CD14-positive monocyte (primary cell): ENCODE results near the gene EPM2A. TPM values are rescaled to one million over a fixed set of nuclear protein-coding genes. Genes with fewer than 3 reads are reported as not detected.

ENCODE experiments used
- DNase-seq, 3 donors: peaks; one replicate each; pipeline ENCODE4 v3.0.0-alpha.2; 2011 to 2022
- H2AFZ ChIP-seq: 2 replicates; pipeline ENCODE4 v1.6.0; 2012; ENCODE audit warnings: mild to moderate bottlenecking, low read depth, low read length, inconsistent platforms; ENCODE audit not compliant: insufficient read depth, poor library complexity, severe bottlenecking
- H3K27ac ChIP-seq, 2 donors: 1 replicate in 1 of 2; 2 replicates in 1 of 2; pipeline ENCODE4 v1.5.1; 2012 to 2013; ENCODE audit warnings: low read length in 2 of 2, control low read depth in 1 of 2, inconsistent platforms in 1 of 2, low read depth in 1 of 2, mild to moderate bottlenecking in 1 of 2
- H3K27me3 ChIP-seq, 2 donors: one replicate each; pipeline versions ENCODE4 v1.6.0 to v1.6.1; 2011 to 2013; ENCODE audit warnings: low read length in 2 of 2; ENCODE audit not compliant: control insufficient read depth in 2 of 2, insufficient read depth in 2 of 2
- H3K36me3 ChIP-seq, 2 donors: replicated peaks in 1 of 2; 1 replicate in 1 of 2; 2 replicates in 1 of 2; pipeline versions ENCODE4 v1.5.1 to v1.6.1; 2012 to 2013; ENCODE audit warnings: low read length in 2 of 2, control low read depth in 1 of 2, inconsistent platforms in 1 of 2, mild to moderate bottlenecking in 1 of 2; ENCODE audit not compliant: insufficient read depth in 2 of 2, control insufficient read depth in 1 of 2
- H3K4me1 ChIP-seq, 2 donors: 1 replicate in 1 of 2; 2 replicates in 1 of 2; pipeline versions ENCODE4 v1.5.1 to v1.6.1; 2012 to 2013; ENCODE audit warnings: low read length in 2 of 2, control low read depth in 1 of 2, inconsistent platforms in 1 of 2, mild to moderate bottlenecking in 1 of 2, moderate library complexity in 1 of 2; ENCODE audit not compliant: insufficient read depth in 2 of 2, control insufficient read depth in 1 of 2
- H3K4me2 ChIP-seq: replicated peaks from 2 replicates; pipeline ENCODE3; 2012; ENCODE audit warnings: low read length, moderate library complexity, mild to moderate bottlenecking; ENCODE audit not compliant: poor library complexity, severe bottlenecking; ENCODE audit errors: extremely low read depth
- H3K4me3 ChIP-seq, 3 experiments: fragments of 200-600 bp in 1 of 3; sonication (generic) in 1 of 3; replicated peaks in 1 of 3; 1 replicate in 2 of 3; 2 replicates in 1 of 3; pipeline ENCODE4 v1.5.1; 2011 to 2013; ENCODE audit warnings: low read length in 3 of 3, mild to moderate bottlenecking in 3 of 3, control low read depth in 2 of 3, low read depth in 2 of 3, inconsistent platforms in 1 of 3, moderate library complexity in 1 of 3
- H3K79me2 ChIP-seq: 2 replicates; pipeline ENCODE4 v1.6.0; 2012; ENCODE audit warnings: mild to moderate bottlenecking, control low read depth, inconsistent platforms, low read length, moderate library complexity; ENCODE audit not compliant: insufficient read depth
- H3K9ac ChIP-seq: 2 replicates; pipeline ENCODE4 v1.6.0; 2017; ENCODE audit warnings: low read length, mild to moderate bottlenecking; ENCODE audit not compliant: insufficient read depth, poor library complexity, severe bottlenecking
- H3K9me3 ChIP-seq, 2 donors: replicated peaks in 1 of 2; 1 replicate in 1 of 2; 2 replicates in 1 of 2; pipeline versions ENCODE4 v1.5.1 to v1.6.1; 2012 to 2013; ENCODE audit warnings: low read length in 2 of 2, control low read depth in 1 of 2; ENCODE audit not compliant: control insufficient read depth in 1 of 2, insufficient read depth in 1 of 2
- H4K20me1 ChIP-seq: 2 replicates; pipeline ENCODE4 v1.6.0; 2012; ENCODE audit warnings: mild to moderate bottlenecking, low read length, control low read depth, moderate library complexity; ENCODE audit not compliant: insufficient read depth
- H3K27ac Mint-ChIP-seq, 7 donors: one replicate each; pipeline ENCODE4 v1.8.0; 2020; ENCODE audit warnings: mild to moderate bottlenecking in 7 of 7, mixed read lengths in 7 of 7, moderate library complexity in 6 of 7, inconsistent platforms in 2 of 7
- H3K27me3 Mint-ChIP-seq, 3 donors: one replicate each; pipeline ENCODE4 v1.8.0; 2021 to 2022; ENCODE audit warnings: low read depth in 3 of 3, mild to moderate bottlenecking in 3 of 3, mixed read lengths in 3 of 3, moderate library complexity in 3 of 3, inconsistent platforms in 1 of 3
- H3K36me3 Mint-ChIP-seq, 2 donors: one replicate each; pipeline ENCODE4 v1.8.0; 2020; ENCODE audit warnings: mixed read lengths in 2 of 2, inconsistent platforms in 1 of 2, mild to moderate bottlenecking in 1 of 2
- H3K4me1 Mint-ChIP-seq: one replicate; pipeline ENCODE4 v1.8.0; 2020; ENCODE audit warnings: mild to moderate bottlenecking, mixed read lengths
- H3K4me3 Mint-ChIP-seq, 2 donors: one replicate each; pipeline ENCODE4 v1.8.0; 2020; ENCODE audit warnings: mild to moderate bottlenecking in 2 of 2, mixed read lengths in 2 of 2, moderate library complexity in 1 of 2
- H3K9me3 Mint-ChIP-seq, 7 donors: one replicate each; pipeline ENCODE4 v1.8.0; 2020 to 2022; ENCODE audit warnings: mixed read lengths in 7 of 7, mild to moderate bottlenecking in 6 of 7, moderate library complexity in 6 of 7, inconsistent platforms in 2 of 7
- CTCF ChIP-seq: fragments of 200-600 bp; IDR thresholded peaks from one replicate; pipeline ENCODE4 v1.8.0; 2022; ENCODE audit warnings: antibody characterized with exemption, mild to moderate bottlenecking
- WGBS: methylation state at CpG from one replicate; pipeline ENCODE4 v1.1.5; 2013; ENCODE audit warnings: missing lambda C conversion rate; ENCODE audit not compliant: insufficient coverage; 5-methylcytosine and 5-hydroxymethylcytosine counted together
- intact Hi-C, 2 donors: fragments of 100-400 bp; cut with micrococcal nuclease; formaldehyde crosslinking; loops; one replicate each; pipeline versions ENCODE4 v1.15.0 to v1.15.1; 2023
- polyA plus RNA-seq, 3 donors: library from polyadenylated mRNA; depleted of rRNA in 1 of 3; unstranded in 2 of 3; stranded (reverse) in 1 of 3; fragments of 300-500 nt in 2 of 3; fragments of >200 nt in 1 of 3; fragmentation: Illumina TruSeq in 2 of 3; gene quantifications; 1 replicate in 2 of 3; 2 replicates in 1 of 3; pipeline ENCODE4 v1.2.3, GENCODE V29; 2012 to 2021

EPM2A gene
- polyA plus RNA-seq, 3 donors: 2.5 to 4.1 (median 3.2) TPM

- Histone ChIP-seq H3K4me3 (no peak overlapping the region), H3K4me2 (peak overlapping the region; percentile 3), H3K9me3 (peaks cover 8 to 10% of the 10 kb centered on the region in 2 donors), H3K4me1 (peaks cover 9 to 10% of the 10 kb centered on the region in 2 donors), H2AFZ (no peak overlapping the region), H3K27me3 (no peaks in the 10 kb centered on the region), H3K79me2 (no peaks in the 10 kb centered on the region), H4K20me1 (no peaks in the 10 kb centered on the region), H3K27ac (peak overlapping the region in 1 of 2 donors; percentile 37), H3K9ac (no peak overlapping the region), H3K36me3 (no peaks in the 10 kb centered on the region)
- peaks cover 8% of the 10 kb centered on the region for H3K4me1 Mint-ChIP-seq
- H3K36me3 Mint-ChIP-seq: peaks cover 9 to 11% of the 10 kb centered on the region in 2 donors
- intact Hi-C loops: no loop called here
- peak; percentile 51 to 68 (median 65) for DNase-seq
- H3K4me3 Mint-ChIP-seq: peak overlapping the region in 1 of 2 donors; percentile 7
- no CpG with 5 or more reads among the region's 2 CpGs for WGBS
- H3K27me3 Mint-ChIP-seq: peaks cover 0 to 3% (median 2%) of the 10 kb centered on the region in 3 donors
- H3K9me3 Mint-ChIP-seq: peaks cover 8 to 22% (median 15%) of the 10 kb centered on the region in 7 donors
- peak overlapping the region; percentile 59 to 92 (median 80) for H3K27ac Mint-ChIP-seq
- TF ChIP-seq CTCF: no peak
Measured at GRCh38 chr6:145705561-145705960, 29.8 kb downstream of the EPM2A start.

- Histone ChIP-seq H3K36me3 (no peaks in the 10 kb centered on the region), H3K27ac (no peak overlapping the region), H3K4me3 (no peak overlapping the region), H3K9ac (no peak overlapping the region), H3K4me1 (peaks cover 9 to 10% of the 10 kb centered on the region in 2 donors), H3K9me3 (peaks cover 8 to 10% of the 10 kb centered on the region in 2 donors), H4K20me1 (no peaks in the 10 kb centered on the region), H3K4me2 (no peak overlapping the region), H3K27me3 (no peaks in the 10 kb centered on the region), H3K79me2 (no peaks in the 10 kb centered on the region), H2AFZ (no peak overlapping the region)
- peaks cover 7 to 11% of the 10 kb centered on the region in 2 donors for H3K36me3 Mint-ChIP-seq
- H3K4me1 Mint-ChIP-seq: peaks cover 8% of the 10 kb centered on the region
- TF ChIP-seq CTCF: peak; percentile 84
- peaks cover 7 to 20% (median 11%) of the 10 kb centered on the region in 7 donors for H3K9me3 Mint-ChIP-seq
- H3K4me3 Mint-ChIP-seq: no peak overlapping the region
- peak overlapping the region in 1 of 7 donors; percentile 10 for H3K27ac Mint-ChIP-seq
- no peak for DNase-seq
- H3K27me3 Mint-ChIP-seq: peaks cover 0 to 3% (median 2%) of the 10 kb centered on the region in 3 donors
- intact Hi-C loops: no loop called here
- no CpG with 5 or more reads among the region's 3 CpGs for WGBS
Measured at GRCh38 chr6:145704143-145704781, 31.1 kb downstream of the EPM2A start.
